8988T (cell line): ENCODE measurements around the gene CACNA1G.
A peak's percentile ranks its signal among the peaks of the same experiment; 100 is the strongest.

Source experiments
- DNase-seq: peaks from one replicate; pipeline ENCODE4 v3.0.0; 2011

CACNA1G gene

DNA sequence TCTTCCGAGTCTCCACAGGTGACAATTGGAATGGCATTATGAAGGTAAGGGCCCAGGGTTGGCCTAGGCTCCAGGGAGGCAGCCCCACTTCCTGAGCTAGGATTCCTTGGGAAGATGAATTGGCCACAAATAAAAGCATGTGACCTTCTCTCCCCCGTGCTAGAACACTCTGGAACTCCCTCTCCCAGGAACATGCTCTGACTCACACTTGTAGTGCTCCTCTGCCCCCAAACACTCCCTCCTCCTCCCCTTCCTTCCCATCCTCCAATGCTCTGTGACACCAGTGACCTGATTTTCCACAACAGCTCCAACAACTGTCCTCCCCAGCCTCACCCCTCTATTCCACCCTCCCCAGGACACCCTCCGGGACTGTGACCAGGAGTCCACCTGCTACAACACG lies 57.8 kb downstream of the CACNA1G start:
- no peak for DNase-seq

DNA sequence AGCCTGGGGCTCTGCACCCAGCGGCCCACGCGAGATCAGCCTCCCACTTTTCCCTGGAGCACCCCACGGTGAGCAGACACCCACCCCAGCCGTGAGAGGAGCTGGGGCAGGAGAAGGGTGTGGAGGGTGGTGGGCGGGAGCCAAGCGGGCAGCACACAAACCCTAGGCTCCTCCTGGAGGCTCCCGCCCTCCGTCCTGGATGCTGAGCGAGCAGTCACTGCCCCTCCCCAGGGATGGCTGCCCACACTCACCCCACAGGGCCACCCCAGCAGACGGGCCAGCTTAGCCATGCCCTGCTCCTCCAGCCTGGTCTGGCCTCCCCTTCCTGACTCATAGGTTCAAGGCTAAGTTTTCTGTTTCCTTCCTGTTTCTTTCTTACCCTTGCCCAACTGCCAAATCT lies 58.4 kb downstream of the CACNA1G start:
- no peak for DNase-seq

DNA sequence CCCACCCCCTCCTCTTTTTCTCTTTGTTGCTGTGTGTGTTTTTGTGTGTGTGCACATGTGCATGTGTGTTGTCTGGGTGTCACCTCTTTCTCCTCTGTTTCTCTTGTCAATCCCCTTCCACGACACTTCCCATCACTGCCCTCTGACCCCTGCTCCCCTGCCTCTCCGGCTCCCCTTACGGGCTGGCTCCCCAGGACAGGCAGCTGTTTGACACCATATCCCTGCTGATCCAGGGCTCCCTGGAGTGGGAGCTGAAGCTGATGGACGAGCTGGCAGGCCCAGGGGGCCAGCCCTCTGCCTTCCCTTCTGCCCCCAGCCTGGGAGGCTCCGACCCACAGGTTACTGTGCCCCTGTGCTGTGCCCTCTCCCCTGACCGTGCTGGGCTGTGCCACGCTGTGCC lies 59.0 kb downstream of the CACNA1G start:
- DNase-seq: no peak

DNA sequence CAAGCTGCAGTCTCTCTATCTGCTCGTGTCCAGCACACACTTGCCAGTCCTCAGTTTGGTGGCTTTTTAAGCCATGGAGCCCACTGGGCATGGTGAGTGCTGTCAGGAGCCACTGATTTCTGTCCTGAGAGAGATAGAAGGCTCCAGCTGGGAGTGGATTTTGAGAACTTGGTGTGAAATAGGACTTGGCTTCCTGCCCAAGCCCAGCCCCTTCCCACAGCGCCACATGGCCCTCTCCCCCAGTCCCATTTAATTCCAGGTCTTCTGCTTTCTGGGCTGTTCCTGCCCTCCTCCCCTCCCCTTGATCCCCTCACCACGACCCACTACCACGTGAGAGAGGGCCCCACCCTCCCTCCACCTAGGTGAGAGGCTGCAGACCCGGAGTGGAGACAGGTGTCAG lies 59.7 kb downstream of the CACNA1G start:
- no peak for DNase-seq

DNA sequence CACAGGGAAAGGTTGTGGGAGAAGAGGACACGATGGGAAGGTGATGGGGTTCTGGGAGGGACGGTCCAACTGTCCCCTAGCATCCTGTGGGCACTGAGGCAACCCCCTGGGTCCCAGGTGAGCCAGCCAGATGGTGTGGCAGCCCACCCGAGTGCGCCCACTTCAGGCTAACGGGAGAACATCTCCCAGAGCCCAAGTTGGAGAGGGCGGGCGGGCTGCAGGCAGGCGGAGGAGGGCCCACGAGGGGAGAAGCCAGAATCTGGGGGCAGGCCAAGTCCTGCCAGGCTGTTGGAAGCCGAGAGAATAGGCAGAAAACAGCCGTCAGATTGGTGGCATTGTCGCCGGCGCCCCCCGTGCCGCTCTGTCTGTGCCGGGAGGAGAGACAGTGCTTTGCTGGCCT lies 60.3 kb downstream of the CACNA1G start:
- DNase-seq: peak; percentile 88

DNA sequence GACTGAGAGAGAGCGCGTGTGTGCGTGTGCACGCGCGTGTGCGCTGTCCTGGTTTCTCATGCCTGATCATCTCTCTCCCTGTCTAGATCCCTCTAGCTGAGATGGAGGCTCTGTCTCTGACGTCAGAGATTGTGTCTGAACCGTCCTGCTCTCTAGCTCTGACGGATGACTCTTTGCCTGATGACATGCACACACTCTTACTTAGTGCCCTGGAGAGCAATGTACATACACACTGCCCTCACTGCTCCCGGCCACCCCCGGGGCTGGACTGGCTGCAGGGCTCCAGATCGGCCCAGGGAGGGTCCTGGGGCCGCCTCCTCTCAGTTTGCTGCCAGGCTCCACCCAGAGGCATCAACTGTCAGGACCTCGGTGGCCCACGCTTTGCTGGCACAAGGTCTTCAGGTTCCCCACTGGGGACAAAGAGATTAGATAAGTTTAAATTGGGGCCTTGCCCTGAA lies 61.1 kb downstream of the CACNA1G start:
- DNase-seq: no peak

DNA sequence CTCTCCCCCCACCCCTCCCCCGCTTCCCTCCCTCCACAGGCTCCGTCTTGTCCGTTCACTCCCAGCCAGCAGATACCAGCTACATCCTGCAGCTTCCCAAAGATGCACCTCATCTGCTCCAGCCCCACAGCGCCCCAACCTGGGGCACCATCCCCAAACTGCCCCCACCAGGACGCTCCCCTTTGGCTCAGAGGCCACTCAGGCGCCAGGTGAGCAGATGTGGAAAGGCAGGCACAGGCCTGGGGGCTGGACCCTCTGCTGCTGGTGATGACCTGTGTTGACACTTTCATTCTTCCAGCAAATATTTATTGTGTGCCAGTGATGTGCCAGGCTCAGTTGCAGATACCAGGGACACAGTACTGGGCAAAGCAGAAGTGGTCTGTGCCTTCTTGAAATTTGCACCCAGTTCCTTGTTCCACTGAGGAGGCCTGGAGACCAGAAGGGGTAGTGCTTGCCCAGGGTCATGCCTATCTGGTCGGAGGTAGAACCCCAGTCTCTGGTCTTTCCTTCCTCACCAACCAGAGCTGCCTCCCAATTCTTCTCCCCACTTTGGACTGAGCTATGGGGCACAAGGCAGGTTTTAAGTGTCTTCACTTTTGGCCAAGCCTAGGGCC lies 63.9 kb downstream of the CACNA1G start:
- DNase-seq: no peak

DNA sequence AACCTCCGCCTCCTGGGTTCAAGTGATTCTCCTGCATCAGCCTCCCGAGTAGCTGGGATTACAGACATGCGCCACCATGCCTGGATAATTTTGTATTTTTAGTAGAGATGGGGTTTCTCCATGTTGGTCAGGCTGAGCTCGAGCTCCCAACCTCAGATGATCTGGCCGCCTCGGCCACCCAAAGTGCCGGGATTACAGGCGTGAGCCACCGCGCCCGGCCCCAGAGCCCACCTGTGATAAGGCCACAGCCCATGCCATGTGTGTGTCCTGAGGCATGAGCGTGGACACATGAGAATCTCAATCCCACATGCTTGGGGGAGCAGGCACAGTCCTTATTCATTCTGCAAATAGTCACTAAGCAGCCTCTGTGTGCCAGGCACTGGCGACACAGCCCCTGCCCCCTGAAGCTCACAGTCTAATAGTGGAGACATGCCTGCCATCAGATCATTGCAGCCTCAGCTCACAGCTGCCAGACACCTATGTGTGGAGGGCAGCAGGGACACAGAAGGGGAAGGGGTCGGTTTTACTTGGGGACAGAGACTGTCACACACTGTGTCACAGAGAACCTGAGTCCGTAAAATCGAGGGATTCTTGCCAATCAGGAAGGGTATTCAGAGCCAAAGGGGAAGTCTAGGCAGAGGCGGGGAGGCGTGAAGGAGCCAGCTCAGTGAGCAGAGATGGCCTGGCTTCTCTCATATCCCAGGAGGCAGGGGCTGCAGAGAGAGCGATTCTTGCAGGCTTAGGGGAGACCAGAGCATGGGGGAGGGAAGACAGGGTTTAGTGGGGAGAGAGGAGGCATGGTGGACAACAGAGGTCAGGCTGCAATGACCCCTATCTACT lies 64.7 kb downstream of the CACNA1G start:
- no peak for DNase-seq

DNA sequence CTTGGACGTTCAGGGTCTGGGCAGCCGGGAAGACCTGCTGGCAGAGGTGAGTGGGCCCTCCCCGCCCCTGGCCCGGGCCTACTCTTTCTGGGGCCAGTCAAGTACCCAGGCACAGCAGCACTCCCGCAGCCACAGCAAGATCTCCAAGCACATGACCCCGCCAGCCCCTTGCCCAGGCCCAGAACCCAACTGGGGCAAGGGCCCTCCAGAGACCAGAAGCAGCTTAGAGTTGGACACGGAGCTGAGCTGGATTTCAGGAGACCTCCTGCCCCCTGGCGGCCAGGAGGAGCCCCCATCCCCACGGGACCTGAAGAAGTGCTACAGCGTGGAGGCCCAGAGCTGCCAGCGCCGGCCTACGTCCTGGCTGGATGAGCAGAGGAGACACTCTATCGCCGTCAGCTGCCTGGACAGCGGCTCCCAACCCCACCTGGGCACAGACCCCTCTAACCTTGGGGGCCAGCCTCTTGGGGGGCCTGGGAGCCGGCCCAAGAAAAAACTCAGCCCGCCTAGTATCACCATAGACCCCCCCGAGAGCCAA lies 65.6 kb downstream of the CACNA1G start:
- peak; percentile 97 for DNase-seq

DNA sequence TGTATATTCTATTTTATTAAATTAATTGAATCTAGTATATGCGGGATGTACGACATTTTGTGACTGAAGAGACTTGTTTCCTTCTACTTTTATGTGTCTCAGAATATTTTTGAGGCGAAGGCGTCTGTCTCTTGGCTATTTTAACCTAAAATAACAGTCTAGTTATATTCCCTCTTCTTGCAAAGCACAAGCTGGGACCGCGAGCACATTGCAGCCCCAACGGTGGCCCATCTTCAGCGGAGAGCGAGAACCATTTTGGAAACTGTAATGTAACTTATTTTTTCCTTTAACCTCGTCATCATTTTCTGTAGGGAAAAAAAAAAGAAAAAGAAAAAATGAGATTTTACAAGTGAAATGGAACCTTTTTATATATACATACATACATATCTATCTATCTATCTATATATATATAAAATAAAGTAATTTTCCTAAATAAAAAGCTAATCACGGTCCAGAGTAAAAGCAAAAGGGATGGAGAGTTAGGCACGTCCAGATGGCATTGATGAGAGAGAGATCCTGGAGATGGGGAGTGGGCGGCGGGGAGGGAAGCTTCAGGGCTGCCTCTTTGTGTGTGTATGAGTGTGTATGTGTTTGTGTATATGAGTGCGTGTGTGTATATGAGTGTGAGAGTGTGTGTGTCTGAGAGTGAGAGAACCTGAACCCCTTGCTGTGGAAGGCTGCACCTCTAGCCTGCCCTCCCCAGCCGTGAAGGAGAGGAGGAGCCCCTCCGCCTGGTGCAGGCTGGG lies 66.7 kb downstream of the CACNA1G start:
- DNase-seq: no peak

DNA sequence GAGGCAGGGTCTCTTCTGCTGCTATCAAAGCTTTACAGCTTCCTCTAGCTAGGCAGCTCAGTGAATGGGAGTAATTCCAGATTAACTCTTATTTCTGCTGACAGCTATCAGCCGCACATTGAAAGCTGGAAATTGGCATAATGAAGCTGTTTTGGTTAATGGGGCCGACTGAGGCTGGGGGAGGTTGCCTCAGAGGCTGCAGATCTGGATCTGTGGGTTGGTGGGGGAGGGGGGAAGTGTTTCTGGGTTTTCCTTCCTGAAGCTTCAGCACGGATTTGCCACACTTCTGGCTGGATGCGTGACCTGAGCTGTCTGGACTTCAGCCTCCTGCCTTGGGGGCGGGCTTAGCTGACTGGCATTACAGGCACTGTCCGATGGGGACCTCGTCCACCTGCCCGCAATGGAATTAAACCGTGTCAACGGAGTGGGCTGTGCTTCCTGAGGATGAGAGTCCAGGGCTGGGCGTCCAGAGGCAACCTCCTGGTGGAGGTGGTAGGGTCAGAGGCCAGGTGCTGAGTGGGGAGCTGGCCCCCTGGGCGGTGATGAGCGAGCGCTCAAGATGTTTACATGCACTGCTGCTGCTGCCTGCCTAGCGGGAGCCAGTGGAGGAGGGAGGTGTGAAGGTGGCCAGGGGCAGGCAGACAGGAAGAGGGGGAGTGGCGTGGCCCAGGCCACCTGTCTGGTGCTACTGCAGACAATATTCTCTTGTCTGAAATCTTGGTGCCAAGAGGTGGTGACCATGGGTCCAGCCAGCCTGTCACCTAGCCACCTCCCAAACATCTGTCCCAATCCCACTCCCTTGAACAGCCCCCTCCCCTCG lies 67.5 kb downstream of the CACNA1G start:
- peak; percentile 19 for DNase-seq

DNA sequence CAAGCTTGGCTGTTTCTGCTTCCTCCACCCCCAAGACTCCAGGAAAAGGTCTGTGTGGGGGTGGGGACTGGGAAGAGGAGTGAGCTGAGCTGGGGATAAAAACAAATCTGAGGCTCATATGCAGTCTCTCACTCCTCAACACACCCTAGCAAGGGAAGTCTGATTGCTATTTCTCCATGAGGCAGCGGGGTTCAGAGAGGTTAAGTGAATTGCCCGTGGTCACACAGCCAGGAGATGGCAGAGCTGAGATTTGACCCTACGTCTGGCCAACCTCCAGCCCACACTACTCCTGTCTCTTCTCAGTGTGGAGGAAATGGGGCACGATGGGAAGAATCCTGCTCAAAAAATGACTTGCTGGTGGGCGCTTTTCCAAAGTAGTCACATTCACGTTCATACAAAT lies 69.4 kb downstream of the CACNA1G start:
- no peak for DNase-seq

DNA sequence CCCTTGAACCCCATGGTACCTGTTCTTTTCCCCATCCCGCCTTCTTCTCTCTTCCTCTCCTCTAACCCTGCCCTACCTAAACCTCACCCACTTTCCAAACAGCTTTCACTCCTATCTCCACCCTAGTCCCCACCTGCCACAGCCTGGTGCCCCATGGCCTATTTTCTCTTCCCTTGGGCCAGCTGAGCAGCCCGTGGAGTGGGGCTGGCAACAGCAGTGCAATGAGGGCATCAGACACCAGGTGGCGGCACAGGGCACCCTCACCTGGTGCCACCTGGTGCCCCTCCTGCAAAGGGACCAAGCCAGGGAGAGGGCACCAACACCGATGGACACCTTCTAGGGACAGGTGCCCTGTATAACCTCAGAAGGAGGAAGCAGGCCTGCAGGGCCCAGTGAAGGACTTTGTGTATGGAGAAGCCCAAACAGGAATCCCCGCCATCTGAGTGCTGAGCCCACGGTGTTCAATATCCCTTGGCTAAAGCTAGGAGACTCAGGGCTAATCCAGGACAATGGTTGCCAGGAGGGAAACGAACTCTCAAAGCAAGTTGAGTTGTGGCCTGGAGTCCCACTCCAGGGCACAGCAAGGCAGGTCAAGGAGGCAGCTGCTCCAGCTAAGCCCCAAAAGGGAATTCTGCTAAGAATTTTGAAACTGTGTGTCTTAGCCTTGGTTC lies 70.1 kb downstream of the CACNA1G start:
- DNase-seq: peak; percentile 98

DNA sequence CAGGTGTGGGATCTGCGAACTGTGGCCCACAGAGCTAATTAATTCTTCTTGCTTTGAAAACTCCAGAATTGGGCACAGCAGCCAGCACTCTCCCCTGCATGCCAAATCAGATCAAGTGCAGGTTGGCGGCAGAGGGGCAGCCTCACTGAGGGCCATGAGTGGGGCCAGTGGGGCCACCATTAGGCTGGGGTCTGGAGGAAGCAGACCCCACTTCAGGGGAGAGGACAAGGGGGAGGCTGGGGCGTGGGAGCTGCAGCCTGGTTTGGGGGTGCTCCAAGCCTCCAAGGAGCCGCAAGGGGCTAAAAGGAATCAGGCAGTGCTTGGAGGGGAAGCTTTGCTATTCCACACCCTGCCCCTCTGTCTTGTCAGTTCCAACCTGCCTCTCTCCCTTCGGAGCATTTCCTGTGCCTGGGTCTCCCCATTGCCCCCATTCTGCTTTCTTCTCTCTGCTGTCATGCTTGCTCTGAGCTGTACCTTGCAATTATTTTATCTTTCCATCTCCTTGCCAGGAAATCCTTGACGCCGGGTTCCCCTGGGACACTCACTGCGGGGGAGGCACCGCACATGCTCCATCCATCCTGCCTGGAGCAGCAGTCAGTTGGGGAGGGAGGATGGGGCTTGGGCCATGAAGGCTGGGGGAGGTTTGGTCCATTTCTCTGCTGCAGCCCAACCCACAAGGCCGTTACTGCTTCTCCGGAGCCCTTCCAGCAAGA lies 70.8 kb downstream of the CACNA1G start:
- DNase-seq: peak; percentile 29

DNA sequence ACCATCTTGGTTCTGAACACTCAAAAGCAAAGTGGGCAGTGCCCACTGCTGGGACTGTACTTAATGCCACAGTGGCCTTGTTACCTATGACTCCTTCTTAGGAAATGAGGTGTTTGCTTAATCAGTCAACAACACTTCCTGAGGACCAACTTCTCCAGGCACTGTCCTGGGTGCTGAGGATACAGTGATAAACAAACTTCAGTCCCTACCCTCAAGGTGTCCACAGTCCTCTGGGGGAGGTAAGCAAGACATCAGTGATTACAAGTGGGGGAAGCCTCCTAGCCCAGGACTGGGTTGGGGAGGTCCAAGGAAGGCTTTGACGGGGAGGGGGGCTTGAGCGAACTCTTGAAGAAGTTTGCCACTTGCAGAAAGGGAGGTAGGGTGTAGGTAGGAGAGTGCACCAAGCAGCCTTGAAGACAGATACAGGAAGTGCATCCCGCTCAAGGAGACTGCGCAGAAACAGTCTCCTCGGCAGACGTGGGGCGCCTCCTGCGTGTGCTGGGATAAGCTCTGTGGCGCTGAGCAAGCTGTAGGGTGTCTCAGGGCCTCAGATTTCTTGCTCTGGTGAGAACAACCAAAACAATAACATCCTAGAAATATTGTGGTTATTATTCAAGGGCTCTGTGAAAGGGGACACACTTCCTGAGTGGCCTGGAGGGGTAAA lies 71.5 kb downstream of the CACNA1G start:
- peak; percentile 33 for DNase-seq

DNA sequence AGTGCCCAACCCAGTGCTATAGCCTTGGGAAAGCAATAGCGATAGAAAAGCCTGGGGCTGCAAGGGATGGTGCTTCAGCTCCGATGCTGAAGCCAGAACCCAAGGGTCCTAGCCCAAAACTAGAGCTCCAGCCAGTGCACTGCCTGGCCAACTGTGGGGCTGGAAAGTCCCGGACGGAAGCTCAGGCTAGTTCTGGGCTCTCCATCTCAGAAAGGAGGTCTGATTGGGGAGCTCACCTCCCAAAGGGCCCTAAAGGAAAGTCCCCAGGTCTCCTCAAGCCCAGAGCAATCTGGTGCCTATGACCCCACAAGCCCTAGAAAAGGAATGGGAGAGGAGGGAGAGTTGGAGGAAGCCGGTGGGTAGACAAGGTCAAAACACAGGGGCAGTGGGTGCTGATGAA lies 72.1 kb downstream of the CACNA1G start:
- DNase-seq: peak; percentile 35

DNA sequence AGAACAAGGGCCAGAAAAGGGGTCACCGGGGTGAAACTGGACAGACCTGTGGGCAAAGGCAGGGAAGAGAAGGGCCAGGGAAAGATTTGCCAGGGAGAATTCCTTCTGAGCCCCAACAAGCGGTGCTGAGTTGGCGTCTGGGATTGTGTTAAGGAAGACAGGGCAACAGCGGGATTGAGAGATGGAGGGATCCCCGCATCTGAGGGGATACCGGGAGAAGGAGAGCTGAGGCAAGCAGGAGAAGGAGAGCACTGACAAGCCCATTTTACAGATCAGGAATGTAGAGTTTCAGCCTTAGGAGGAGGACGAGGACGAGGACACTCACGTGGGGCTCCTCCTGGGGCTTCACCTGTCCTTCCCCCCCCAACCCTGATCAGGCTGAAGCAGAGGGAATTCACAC lies 73.2 kb downstream of the CACNA1G start:
- peak; percentile 23 for DNase-seq

DNA sequence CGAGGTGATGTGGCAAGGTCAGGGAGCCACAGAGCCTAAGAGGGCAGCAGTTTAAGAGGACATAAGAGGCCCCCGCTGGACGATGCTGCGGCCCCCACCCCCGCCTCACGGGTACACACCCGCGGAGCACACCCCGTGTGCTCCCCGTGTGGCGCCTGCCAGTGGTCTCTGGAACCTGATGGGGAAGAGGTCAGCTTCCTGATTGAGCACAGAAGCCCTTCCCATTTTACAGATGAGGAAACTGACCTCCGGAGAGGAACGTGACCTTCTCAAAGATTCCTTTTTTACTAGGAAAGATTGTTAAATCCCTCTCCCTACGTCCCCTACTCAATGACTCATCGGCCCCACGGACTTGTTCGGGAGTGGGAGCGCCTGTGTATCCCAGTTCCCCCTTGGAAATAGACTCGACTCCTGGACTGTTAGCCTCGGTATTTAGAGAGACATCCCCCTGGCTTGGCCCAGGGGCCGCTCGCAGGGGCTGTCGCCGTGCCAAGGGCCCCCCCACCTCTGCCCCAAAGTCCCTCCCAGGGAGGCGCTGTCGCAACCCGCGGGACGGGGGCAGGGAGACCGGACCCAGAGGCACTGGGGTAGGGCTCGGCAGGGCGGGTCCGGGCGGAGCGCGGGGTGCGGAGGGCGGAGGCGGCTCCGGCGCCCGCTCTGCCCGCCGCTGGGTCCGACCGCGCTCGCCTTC lies 73.9 kb downstream of the CACNA1G start, which contains the start of gene ABCC3:
Gene ABCC3, plus strand, starts transcription at position 658 of the 691 bp plus-strand sequence. CDS start 56 bp downstream, outside the sequence.
- DNase-seq: peak; percentile 87

DNA sequence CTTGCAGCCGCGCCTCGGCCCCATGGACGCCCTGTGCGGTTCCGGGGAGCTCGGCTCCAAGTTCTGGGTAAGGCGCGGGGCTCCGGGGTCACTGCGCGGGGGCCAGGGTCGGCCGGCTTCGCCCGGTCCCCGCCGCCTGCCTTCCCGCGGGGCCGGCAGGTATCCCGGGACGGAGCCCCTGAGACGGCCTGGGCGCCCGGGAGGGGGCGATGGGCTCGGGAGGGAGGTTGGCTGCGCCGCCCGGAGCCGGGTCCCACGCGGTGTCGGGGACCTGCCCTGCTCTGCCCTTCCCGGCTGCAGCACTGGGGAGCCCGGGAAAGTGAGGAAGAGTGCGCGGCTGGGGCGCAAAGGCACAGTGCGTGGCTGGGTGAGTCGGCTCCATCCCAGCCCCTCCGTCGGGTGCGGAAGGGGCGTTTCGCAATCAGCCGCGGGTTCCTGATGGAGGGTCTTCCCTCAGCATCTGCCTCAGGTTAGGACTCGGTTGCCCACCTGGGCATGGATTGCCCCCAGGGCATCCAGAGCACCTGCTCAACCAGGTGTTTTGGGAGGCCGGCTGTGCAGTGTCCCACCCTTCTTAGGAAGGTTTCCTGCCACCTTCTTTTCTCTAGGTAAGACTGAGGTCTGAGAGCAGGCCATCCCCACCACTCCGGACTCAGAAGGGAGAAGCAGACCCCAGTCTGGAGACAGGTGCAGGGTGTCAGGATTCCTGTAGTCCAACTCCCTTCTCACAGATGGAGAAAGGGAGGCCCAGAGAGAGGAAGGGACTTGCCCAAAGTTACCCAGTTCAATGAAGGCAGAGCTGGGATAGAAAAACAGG lies 74.6 kb downstream of the CACNA1G start:
- peak; percentile 79 for DNase-seq
